Muscle layer of colon (tissue), 2 donors: ENCODE results near the gene PTGDR2.

Source experiments
- H3K27ac ChIP-seq: one replicate; pipeline ENCODE4 v1.7.0; 2013; ENCODE audit warnings: low read depth, mild to moderate bottlenecking, low read length, moderate library complexity
- H3K27me3 ChIP-seq, 2 donors: one replicate each; pipeline ENCODE4 v1.7.0; 2013; ENCODE audit warnings: low read length in 2 of 2, mild to moderate bottlenecking in 2 of 2; ENCODE audit not compliant: insufficient read depth in 2 of 2, control insufficient read depth in 1 of 2
- H3K36me3 ChIP-seq: one replicate; pipeline ENCODE4 v1.7.0; 2013; ENCODE audit warnings: mild to moderate bottlenecking, low read length; ENCODE audit not compliant: insufficient read depth
- H3K4me1 ChIP-seq: one replicate; pipeline ENCODE4 v1.7.0; 2013; ENCODE audit warnings: mild to moderate bottlenecking, low read length; ENCODE audit not compliant: insufficient read depth
- H3K4me3 ChIP-seq, 2 donors: one replicate each; pipeline ENCODE4 v1.7.0; 2013; ENCODE audit warnings: low read length in 2 of 2, low read depth in 1 of 2, mild to moderate bottlenecking in 1 of 2, moderate library complexity in 1 of 2
- H3K9ac ChIP-seq: one replicate; pipeline ENCODE4 v1.7.0; 2013; ENCODE audit warnings: low read length
- H3K9me3 ChIP-seq: one replicate; pipeline ENCODE4 v1.7.0; 2013; ENCODE audit warnings: mild to moderate bottlenecking, low read length
- donor health status: abdominal sarcoma.
- donor health status: Adenocarcinoma of cecum.

Gene PTGDR2

DNA sequence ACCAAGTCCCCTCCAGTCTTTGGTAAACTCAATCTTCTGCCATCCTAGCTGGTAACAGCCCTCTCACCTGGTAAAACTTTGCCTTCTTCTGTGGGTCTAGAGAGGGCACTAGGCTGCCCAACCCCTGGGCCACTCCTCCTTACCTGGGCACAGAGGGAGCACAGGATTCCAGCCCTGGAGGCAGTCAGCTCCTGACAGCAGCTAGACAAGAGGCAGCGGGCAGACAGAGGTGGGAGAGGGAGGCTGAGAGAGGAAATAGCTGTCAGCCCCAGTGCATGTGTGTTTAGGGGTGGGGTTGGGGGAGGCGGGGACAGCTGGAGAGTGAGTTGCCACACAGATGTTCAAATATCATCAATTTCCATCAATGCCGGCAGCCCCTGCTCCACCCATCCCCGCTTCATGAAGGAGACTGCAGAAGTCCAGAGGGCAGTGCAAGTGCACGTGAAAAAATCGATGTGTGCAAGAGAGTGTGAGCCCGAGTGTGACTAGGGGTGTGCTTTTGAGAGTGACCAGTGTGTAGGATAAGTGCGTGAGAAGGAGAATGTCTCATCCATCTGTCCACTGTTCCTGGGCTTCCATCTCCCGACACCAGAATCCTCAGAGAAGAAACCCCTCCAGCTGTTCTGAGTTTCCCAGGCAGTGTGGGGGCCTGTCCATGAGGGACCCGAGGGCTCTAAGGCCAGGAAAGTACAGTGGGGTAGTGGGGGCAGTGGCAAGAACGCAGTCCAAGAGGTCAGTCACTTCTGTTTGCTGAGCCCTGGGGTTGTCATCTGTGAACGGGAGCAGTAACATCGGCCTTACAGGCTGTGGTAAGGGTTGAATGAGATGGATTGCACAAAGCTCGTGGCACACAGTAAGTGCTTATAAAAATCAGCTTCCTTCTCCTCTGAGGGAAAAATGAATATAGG, at the start of gene PTGDR2:
Gene PTGDR2 (minus strand): TSS at position 225 of the 908 bp plus-strand sequence. CDS start 2,228 bp downstream, outside the sequence.
- peaks cover 2% of the 10 kb centered on the region for H3K36me3 ChIP-seq
- no peak within 1 kb of the TSS for H3K9ac ChIP-seq
- H3K9me3 ChIP-seq = no peaks in the 10 kb centered on the region
- H3K27ac ChIP-seq = no peak within 1 kb of the TSS
- no peaks in the 10 kb centered on the region for H3K4me1 ChIP-seq
- no peaks in the 10 kb centered on the region for H3K27me3 ChIP-seq
- no peak within 1 kb of the TSS for H3K4me3 ChIP-seq

DNA sequence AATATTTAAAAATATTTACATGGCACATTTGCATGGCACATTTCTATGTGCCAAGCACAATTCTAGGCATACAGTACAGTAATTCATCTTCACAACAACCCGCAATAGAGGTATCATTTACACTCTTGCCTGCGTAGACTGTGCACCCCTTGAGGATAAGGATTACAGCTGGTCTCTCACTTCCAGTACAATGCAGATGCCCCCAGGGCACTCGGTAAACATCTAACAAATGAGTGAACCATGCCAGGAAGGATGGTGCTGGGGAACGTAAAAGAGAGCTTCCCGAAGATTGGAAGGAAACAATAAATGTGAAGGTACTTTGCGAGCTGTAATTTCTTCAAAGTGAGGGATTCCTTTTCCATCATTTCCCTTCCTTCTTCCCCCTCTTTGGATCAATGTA, 49.3 kb upstream of the PTGDR2 start:
- Histone ChIP-seq H3K27ac (no peak overlapping the region), H3K4me3 (peak overlapping the region; percentile 84 to 94), H3K27me3 (no peaks in the 10 kb centered on the region), H3K4me1 (peaks cover 26% of the 10 kb centered on the region), H3K36me3 (peaks cover 40% of the 10 kb centered on the region), H3K9ac (peak overlapping the region; percentile 79), H3K9me3 (no peaks in the 10 kb centered on the region)

DNA sequence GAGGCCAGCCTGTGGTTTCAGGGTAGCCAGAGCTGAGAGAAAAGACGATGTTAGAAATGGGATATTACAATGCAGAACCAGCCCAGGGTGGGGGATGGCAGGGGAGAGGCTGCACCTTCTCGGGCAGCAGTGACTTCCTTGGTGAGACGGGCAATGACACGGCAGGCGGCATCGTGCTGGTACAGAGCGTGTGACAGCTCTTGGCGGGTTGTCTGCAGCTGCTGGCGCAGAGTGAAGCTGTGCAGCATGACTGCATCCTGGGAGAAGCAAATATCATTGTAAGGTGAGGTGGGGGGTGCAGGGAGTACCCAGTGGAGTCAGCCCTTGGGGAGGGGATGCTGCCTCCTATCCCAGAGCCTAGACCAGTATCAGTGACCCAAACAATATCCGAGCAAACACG, 46.9 kb upstream of the PTGDR2 start:
- H3K9ac ChIP-seq = no peak overlapping the region
- H3K36me3 ChIP-seq = peaks cover 63% of the 10 kb centered on the region
- no peaks in the 10 kb centered on the region for H3K27me3 ChIP-seq
- H3K4me1 ChIP-seq = peaks cover 26% of the 10 kb centered on the region
- H3K27ac ChIP-seq = no peak overlapping the region
- H3K9me3 ChIP-seq = no peaks in the 10 kb centered on the region
- H3K4me3 ChIP-seq = no peak overlapping the region

DNA sequence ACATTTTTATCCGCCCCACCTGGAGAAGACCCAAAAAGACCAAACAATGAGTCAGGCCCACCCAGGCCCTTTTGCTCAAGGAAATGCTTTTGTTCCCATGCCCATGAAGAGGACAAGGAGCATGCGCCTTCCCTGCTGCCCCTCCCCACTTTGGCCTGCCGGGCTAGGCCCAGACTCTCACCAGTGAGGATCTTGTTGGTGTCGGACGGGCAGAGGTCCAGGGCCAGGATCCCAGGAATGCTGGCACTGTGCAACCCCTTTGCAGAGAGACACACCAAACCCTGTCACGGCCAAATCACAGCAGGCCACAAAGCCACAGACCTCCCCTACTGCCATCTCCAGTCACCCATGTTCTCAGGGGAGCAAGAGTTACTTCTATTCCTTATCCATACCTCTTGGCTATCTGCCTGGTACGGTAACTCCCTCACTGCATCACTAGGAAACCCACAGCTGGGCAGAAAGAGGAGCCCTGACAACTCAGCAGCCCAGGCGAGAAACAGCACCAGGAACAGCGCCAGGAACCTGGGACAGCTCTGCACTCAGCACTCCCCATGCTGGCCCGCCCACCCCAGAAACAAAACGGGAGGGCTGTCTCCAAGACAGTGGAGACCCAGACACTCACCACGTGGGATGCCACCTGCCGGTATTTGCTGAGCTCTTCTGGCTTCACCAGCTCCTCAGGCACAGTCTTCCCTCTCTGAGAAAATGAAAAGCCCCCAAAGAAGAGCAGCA, 45.1 kb upstream of the PTGDR2 start:
- H3K27me3 ChIP-seq = no peaks in the 10 kb centered on the region
- no peak overlapping the region for H3K9ac ChIP-seq
- peaks cover 79% of the 10 kb centered on the region for H3K36me3 ChIP-seq
- H3K4me1 ChIP-seq = peaks cover 20% of the 10 kb centered on the region
- no peaks in the 10 kb centered on the region for H3K9me3 ChIP-seq
- no peak overlapping the region for H3K27ac ChIP-seq
- H3K4me3 ChIP-seq = no peak overlapping the region

- Histone ChIP-seq H3K4me3 (no peak overlapping the region), H3K27me3 (no peaks in the 10 kb centered on the region), H3K4me1 (peaks cover 11% of the 10 kb centered on the region), H3K36me3 (peaks cover 87% of the 10 kb centered on the region), H3K27ac (no peak overlapping the region), H3K9me3 (no peaks in the 10 kb centered on the region), H3K9ac (no peak overlapping the region)
These were observed 44.2 kb upstream of the PTGDR2 start for GRCh38 chr11:60899977-60900376.

DNA sequence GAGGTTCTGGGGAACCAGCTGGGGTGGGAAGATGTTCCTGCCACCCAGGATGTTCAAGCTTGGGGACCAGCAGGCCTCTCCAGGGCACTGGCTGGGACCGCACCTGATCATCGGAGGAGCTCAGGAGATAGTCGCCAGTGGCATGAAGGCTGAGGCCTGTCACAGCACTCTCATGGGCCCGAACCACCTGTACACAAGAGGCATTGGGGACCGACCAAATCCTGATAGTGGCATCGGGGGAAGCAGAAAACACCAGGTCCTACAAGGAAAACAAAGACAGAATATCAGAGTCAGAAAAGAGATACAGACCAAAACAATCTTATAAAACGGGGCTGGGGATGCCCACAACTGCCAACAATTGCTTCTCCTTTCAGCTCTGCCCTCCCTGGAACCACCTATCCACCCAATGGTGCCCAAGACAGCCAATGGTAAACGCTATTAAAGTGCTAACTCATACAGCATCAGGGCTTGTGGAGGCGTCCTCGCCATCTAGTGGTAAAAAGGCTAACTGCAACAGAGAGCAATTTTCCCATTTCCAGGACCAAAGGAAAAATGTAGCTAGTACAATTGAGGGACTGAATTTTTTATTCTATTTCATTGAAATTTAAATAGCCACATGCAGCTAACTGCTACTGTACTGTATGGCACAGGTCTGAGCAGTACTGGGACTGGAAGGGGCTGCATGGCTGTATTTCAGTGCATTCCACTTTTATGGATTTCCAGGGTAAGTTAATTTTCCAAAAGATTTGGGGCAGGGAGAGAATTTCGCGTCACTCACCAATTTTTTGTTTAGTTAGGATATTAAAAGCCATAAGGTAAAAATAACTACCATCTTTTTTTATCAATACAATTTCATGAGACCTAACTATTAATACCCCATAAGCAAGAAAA, 43.5 kb upstream of the PTGDR2 start:
- Histone ChIP-seq H3K9me3 (no peaks in the 10 kb centered on the region), H3K9ac (no peak overlapping the region), H3K36me3 (peaks cover 93% of the 10 kb centered on the region), H3K27me3 (no peaks in the 10 kb centered on the region), H3K4me1 (peaks cover 4% of the 10 kb centered on the region), H3K27ac (no peak overlapping the region), H3K4me3 (no peak overlapping the region)

GRCh38 chr11:60897496-60897895, 41.7 kb upstream of the PTGDR2 start:
- Histone ChIP-seq H3K4me1 (no peaks in the 10 kb centered on the region), H3K9ac (no peak overlapping the region), H3K27me3 (no peaks in the 10 kb centered on the region), H3K36me3 (peaks cover 86% of the 10 kb centered on the region), H3K4me3 (no peak overlapping the region), H3K9me3 (no peaks in the 10 kb centered on the region), H3K27ac (no peak overlapping the region)

DNA sequence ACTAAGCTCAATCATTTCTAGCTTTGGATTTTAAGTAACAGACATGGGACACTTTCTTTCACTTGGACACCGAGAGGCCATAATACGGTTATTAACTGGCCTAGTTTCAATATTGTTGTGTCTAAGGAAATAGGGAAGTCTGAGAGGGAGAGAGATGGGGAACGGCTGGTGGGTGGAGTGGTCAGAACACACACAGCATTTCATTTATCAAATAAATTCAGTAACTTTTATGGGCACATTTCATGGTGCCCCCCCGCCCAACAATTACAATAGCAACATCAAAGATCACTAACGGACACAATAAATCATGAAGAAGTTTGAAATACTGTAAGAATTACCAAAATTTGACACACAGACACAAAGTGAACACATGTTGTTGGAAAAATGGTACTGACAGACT, 39.9 kb upstream of the PTGDR2 start:
- H3K9ac ChIP-seq = no peak overlapping the region
- no peaks in the 10 kb centered on the region for H3K27me3 ChIP-seq
- H3K27ac ChIP-seq = no peak overlapping the region
- no peaks in the 10 kb centered on the region for H3K4me1 ChIP-seq
- H3K4me3 ChIP-seq = no peak overlapping the region
- no peaks in the 10 kb centered on the region for H3K9me3 ChIP-seq
- peaks cover 80% of the 10 kb centered on the region for H3K36me3 ChIP-seq

- H3K27me3 ChIP-seq = no peaks in the 10 kb centered on the region
- H3K4me3 ChIP-seq = no peak overlapping the region
- H3K9me3 ChIP-seq = no peaks in the 10 kb centered on the region
- H3K9ac ChIP-seq = no peak overlapping the region
- no peaks in the 10 kb centered on the region for H3K4me1 ChIP-seq
- no peak overlapping the region for H3K27ac ChIP-seq
- peaks cover 56% of the 10 kb centered on the region for H3K36me3 ChIP-seq
These were observed 35.5 kb upstream of the PTGDR2 start for GRCh38 chr11:60891103-60891741.

- no peaks in the 10 kb centered on the region for H3K9me3 ChIP-seq
- H3K36me3 ChIP-seq = peaks cover 50% of the 10 kb centered on the region
- H3K4me3 ChIP-seq = no peak overlapping the region
- H3K4me1 ChIP-seq = no peaks in the 10 kb centered on the region
- H3K9ac ChIP-seq = no peak overlapping the region
- H3K27ac ChIP-seq = no peak overlapping the region
- no peaks in the 10 kb centered on the region for H3K27me3 ChIP-seq
These were observed 34.9 kb upstream of the PTGDR2 start for GRCh38 chr11:60890696-60891095.
